ENCODE measurements around the gene LPP.

Gene LPP

DNA sequence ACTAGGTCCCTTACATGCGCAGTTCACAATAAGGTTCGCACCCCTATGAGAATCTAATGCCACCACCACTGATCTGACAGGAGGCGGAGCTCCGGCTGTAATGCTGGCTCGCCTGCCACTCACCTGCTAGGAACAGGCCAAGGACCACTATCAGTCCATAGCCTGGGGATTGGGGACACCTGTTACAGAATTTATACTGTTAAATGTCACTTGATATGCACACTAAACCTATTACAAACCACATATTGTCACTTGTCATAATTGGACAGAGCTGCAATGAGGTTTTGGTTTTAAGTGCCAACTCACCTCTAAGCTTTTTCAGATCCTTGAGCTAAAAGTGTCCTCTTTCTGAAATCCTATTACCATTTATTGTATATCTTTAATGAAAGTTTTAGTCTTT, 509.9 kb downstream of the LPP start:
- no peak for DNase-seq

DNA sequence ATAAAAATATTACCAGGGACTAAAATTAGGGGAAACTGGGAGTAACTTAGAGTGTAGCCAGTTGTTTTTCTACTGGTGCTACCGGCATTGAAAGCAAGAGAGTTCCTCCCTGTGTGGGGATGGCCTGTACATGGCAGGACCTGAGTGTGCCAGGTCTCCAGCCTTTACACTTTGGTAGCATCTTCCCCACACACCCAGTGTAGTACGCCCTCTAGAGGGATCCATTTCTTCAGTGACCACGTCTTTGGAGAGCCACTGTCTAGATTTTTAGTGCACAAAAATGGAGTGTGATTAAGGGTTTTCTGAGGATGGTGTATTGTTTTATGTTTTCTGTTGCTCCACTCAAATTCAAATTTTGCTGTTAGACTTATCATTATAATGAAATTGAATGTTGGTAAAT, 510.8 kb downstream of the LPP start:
- DNase-seq, result no peak

DNA sequence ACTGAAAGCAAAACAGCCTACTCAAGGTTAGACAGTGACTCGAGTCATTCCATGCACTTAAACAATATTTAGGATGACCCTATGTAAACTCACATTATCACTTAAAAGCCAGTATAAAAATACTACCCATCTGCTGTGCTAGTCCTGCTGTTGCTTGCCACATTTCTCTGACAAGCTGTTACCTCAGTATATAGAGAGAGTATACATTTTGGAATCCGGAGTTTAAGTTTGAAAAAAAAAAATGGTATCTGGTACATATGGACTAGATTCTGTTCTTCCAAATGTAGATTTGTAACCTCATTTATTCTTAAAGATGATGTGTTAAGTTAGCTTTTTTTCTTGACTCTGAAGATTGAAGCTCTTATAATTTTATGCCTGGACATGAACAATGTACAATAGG, 514.0 kb downstream of the LPP start:
- no peak for DNase-seq

DNA sequence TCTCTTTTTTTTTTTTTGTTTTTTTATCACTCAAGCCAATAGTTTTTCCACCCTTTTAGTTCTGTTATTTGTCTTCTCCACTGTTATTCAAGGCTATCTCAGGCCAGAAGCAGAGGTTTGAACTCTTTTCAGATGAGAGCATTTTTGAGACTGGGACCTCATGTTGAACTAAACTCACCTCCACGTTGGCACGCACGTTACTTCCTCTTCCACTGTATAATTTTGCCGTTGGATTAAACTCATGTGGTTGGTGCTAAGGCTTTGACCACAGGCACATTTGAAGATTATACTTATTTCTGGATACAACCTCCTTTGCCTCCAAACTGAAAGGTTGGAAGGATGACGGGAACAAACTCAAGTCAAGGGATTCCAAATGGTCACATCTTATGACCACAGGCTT, 516.5 kb downstream of the LPP start:
- no peak for DNase-seq

DNA sequence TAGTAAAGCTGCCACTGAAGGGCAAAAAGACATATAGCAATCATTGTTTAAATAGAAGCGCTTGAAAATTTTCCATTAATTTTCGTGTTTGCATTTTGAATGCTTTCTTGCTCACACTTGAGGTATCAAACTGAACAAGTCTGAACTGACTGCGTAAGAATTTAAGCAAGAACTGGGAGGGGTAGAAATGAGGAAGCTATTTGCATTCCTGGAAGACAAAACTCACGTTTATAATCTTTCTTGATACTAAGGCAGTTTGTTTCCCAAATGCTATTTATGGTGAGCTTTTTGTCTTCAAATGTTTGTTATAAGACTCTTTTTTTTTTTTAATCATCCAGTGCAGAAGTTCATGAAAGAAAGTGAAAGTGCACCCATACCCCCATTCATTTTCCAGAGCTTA, 518.0 kb downstream of the LPP start:
- no peak for DNase-seq

DNA sequence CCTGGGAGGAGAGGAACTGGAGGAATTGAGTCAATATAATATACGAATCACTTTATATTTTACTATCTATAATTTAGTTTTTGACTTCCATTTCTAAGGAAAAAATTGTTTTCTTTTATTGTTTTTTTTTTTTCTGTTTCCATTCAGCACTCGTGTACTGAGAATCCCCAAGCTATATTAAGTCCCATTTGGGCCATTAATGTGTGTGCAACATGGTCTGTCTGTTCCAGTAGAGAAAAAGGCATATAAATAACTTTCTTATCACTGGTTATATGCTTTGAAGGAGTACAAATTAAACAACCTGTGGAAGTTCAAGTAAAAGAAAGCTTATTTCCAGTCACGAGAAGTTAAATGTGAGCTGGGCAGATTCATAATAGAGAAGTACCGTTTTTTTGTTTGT, 518.9 kb downstream of the LPP start:
- no peak for DNase-seq

DNA sequence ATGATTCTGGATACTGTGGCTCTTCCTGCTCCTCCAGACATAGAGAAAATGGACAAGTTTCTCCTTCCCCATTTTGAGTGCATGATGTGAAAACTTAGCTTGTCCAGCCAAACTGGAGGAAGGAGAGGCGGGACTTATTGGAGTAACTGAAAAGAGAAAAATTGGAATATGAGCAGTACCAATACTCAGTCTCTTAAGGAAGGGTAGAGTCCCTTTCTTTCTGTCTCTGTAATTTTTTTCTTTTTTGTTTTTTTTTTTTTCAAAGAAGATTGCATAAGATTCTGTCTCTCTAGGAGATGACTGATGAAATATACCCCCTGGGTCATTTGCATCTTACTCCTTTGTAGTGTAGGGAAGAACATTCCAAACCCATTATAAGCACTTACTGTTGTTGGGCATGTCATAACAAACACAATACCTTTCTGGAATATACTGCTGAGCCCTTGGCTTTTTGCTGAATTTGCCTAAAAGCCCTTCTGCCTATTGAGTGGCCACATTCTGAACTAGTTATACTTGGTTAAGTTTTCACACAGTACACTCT, 519.8 kb downstream of the LPP start:
- DNase-seq, result no peak

DNA sequence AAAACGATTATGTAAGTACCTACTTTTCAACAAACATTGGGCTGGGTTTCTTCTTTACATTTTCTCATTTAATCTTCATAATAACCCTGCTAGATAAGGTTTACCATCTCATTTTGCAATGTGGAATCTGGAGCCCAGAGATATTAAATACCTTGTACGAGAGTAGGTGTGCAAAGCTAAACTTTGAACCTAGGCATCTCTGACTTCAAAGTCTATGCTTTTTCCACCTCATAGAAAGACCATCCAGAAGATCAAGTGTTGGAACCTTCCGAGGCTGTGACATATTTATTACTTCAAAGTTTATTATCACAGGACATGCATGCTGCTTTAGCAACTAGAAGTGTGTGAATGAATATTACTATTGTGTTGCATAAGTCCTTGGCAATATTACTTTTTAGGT, 520.6 kb downstream of the LPP start:
- no peak for DNase-seq

DNA sequence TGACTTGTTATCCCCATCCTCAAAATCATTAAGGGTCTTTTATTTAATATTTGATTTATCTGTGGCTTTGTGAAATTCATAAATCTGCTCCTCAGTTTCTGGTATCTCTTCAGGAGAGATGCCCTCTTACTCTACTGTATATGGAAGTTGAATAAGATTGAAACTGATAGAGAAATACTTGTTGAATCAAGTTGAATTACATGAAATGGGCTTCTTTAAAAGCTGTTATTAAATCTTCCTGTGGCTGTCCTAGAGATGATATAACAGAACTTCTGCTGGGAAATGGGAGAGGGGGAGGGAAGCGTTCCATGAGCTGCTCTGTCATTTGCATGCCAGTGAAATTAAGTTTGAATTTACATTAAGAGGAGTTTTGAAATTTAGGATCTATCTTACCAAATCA, 523.4 kb downstream of the LPP start:
- DNase-seq, result no peak

DNA sequence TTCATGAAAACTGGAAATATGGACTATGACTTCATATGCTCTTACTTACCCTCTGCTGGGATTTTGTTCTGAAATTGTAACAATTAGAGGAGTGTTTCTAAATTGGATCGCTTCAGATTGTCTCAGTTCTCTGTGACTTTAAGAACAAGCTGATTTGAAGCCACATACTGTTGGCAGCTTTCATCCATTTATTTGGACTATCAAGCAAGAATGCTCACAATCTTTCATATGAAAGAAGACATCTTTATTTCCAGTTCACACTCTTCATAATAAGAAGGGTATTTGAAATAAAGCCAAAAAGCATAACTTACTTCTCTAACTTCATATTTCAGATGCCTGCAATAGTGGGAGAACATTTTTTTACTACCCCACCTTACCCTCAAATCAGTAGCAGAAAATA, 526.2 kb downstream of the LPP start:
- DNase-seq, result no peak

DNA sequence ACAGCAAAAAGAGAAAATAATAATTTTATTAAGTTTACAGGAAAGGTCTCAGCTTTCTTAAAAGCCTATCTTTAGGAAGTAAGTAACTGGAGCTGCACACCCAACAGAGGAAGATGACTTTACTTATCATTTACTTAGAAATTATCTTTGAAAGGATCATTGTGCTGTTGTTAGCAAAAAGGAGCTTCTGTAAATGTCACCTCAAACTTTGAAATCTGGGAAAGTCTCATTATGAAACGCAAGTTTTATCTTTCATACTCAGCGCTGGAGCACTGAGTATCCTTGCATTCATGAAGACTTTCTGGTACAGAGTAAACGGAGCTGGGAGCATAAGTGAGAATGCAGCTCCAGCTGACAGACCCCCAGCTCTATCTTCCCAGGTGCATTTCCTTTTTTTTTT, 526.6 kb downstream of the LPP start:
- no peak for DNase-seq

DNA sequence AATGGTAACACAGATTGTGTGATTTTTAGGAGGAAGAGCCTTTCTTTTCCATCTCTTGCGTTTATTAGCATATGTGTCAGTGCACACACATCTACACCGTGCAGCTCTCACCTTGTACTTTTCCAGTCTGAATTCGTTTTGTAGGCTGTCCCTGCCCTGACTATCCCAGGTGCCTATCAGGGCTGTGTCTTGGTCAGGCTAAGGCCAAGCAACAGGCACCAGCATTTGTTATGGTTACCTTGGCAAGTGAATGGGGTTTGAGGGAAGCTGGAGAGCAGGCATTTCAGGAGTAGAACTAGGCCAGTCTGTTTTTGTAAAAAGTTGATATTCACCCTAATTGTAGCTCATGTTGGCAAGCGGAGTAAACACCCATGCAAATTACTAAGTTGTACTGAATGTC, 528.4 kb downstream of the LPP start:
- no peak for DNase-seq

DNA sequence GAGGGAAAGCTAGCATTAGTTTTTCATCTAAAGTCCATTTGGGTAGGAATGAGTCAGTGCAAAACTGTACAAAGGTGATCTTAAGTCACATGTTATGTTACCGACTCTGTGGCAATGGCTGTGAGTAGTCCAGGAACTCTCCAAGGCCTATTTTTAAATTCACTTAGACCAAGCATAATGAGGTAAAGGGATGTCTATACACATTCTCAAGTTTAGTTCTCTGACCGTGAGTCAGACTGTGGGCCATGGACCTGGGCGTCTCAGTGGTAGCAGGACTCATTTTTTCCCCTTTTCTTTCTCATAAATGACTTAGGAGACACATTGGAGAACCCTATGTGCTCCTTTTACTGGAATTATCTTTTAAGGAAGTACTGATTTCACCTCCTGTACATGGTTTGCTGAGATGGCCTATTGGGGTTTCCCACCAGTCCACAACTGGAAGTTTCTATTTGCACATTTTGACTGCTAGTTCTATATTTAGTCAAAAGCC, 529.1 kb downstream of the LPP start:
- peak; percentile 22 to 27 for DNase-seq

DNA sequence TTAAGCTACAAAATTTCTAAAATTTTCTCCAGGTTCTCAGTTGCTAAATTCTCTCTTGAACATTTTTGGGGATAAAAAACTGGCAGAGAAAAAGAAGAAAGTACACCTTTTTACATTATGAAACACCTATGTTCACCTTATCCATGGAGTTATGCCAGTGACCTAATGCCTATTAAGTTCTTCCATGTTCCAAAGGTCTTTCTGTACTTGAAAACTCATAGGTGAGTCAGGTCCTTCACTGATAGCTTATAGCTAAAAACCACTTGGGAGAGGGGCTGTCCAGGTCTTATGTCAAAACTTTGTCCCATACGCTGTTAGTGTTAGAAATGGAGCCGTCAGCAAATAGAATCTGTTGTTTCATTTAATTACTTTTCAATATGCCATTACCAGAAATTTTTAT, 530.3 kb downstream of the LPP start:
- DNase-seq, result no peak

DNA sequence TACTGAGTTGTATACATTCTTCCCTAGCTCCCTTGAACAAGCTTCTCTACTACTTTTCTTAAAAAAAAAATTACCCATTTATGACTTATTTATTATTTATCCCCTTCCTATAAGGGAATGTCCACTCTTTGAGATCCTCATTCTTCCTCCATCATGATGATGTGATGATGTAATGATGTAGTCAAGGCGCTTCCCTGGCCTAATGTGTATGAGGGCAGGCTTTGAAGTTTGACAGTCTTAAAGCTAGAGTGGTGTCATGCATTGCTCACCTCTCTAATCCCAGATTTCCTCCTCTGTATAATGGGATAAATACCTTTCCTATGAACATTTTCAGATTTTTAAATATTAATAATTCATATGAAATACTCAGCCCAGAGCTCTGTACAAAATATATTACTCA, 531.8 kb downstream of the LPP start:
- DNase-seq, result no peak

DNA sequence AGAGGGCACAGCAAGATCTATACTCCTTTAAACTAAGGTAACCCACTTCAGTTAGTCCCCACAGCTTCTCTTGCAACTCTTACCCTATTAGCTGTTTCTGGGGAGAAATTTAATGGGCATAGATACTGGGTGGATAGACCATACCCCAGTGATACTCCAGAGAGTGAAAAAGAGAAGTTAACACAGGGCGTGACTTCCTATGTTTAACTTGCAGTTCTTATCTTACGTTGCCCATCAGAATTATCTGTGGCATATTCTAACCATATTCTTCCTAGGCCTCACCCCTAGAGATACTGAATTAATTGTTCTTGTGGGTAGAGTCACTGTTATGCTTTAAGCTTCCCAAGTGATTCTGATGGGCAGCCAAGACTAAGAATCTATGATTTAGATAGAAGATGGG, 532.4 kb downstream of the LPP start:
- DNase-seq, result no peak

DNA sequence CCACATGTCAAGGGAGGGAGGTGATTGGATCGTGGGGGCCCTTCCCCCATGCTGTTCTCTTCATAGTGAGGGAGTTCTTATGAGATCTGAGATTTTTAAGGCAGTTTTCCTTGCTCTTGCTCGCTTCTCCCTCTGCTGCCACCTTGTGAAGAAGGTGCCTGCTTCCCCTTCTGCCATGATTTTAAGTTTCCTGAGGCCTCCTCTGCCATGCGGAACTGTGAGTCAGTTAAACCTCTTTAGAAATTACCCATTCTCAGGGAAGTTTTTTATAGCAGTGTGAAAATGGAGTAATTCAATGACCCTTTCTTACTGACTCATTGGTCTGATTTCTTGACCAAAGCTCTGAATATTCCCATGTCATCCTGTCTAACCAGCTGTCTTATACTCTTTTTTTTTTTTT, 533.4 kb downstream of the LPP start:
- DNase-seq, result no peak

DNA sequence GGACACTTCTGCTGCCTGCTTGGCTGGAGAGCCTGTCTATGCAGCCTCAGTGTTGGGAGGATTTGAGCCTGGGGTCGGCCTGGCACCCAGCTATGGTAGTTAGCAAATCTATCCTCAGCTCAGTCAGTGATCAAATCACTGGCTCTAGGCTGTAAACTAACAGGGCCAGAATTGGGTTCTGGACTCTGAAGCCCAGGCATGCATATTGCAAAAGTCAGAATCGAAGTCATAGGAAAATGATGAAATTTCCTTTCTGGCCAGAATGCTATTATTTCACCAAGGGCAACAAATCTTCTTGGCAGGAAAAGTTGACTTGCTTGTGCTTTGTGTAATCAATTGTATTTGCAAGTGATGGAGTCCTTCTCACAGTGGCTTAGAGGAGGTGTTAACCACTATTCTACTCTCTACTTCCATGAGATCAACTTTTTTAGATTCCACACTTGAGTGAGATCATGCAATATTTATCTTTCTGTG, 535.2 kb downstream of the LPP start:
- no peak for DNase-seq

DNA sequence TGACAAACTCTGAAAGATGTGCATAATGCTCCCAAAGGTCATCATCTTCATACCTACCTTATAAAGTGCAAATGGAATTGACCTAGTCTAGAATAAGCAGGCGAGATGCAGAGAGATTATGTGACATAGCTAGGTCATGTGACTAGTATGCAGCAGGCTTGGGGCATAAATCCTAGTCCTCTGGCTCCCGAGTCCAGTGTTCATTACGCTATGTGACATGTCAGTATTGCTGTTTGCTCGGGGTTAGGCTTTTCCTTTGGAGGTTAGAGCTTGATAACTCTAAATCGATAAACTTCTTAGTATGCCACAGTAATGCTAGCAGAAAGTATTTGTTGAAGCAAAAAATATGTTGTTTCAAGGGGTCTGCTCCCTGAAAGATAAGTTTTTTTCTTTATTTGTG, 536.1 kb downstream of the LPP start:
- DNase-seq, result no peak

DNA sequence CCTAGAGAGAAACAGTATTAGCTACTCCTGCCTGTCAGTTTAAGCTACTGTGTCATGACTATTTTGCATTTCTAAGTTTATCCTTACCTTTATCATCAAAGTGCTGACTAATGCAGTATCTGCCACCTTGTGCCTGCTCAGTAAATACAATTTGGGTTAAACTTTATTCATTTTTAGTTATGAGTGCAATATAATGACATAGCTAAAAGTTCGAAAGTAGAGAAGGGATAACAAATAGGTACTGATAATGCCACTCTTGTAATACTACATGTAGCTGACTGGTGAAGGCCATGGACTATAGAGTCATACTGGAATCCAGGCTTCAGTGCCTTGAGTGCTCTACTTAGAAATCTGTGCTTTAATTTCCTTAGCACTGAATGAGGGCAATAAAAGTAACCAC, 537.0 kb downstream of the LPP start:
- no peak for DNase-seq

DNA sequence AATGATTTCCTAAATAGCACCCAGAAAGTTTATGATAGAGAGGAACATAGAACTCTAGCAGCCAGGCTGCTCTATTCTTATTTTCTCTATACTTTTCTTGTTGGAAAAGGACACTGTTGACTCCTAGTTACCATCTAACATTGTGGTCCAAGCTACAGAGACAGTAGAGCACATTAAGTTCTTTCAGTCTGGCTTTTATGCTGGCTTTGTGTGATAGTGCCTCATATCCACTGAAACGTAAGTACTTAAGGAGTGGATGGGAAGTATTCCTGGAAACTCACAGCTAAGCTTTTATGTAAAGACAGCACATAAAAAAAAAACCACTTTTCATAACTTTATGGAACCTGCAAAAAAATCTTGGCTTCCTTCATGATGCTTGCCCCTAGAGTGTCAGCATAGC, 537.7 kb downstream of the LPP start:
- DNase-seq, result no peak

DNA sequence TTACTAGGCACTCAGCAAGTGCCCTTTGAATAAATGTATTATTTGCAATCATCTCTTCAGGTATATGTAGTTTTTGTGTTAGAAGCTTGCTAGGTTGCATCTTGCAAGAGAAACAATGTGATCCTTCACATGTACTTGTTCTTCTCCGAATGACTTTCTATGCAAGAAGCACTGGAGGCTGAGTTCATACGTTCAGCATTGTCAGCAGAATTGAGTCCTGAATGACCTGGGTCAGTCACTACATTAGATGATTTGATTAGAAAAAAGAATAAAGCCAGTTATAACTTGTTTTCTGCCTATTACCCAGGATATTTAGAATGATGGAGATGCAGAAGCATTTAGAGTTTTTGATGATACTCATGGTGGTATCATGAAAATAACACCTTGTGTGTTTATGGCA, 538.7 kb downstream of the LPP start:
- no peak for DNase-seq

DNA sequence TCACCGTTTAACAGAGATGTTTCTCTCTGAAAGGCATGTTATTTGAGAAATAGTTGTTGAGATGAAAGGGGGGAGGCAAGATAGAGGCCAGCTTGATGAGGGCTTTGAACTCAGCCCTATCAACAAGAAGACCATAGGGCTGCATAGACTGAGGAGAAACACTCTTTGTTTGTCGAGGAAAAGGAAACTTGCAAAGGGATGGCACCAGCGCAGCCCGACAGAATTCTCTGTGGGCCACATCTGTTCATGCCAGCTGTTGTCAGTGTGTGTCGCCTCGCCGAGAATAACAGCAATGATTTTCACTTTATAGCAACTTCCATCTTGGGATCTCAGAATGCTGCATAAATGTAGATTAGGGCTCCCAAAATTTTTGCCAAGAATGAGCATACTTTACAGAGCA, 539.5 kb downstream of the LPP start:
- DNase-seq, result no peak

DNA sequence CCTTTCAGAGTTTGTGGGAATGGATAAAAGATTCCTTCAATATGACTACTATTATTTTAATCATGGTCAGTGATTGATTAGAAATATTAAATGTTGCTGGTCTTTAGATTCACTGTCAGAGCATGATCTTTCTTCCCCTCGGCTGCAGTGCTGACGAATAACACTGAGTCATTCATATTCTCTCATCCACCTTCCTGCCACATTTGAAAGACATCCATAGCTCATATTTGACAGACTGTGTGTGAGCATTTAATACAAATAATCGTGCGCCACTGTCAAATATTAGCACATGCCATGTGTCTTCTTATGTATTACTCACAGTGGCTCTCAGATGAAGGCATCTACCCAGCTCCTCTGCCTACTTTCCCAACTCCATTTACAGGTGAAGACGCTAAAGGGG, 541.3 kb downstream of the LPP start:
- no peak for DNase-seq

DNA sequence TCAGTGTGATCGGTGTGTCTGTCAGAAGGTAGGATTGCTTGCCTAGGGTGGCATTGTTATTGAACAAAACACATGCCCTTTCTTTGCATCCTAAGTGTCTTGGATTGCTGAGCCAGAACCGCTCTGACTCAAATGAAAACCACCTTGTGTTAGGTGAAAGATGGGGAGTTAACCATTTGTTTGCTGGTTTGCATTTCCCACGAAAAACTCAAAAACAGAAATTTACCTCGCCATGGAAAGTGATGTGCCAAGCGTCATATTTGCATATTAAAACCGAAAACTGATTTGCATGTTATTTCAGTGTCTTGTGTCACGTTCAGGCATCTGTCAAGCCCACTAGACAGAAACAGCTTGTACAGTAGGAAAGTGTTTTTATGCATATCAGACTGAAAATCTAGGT, 543.2 kb downstream of the LPP start:
- DNase-seq, result peak in 1 of 2 donors; percentile 16

DNA sequence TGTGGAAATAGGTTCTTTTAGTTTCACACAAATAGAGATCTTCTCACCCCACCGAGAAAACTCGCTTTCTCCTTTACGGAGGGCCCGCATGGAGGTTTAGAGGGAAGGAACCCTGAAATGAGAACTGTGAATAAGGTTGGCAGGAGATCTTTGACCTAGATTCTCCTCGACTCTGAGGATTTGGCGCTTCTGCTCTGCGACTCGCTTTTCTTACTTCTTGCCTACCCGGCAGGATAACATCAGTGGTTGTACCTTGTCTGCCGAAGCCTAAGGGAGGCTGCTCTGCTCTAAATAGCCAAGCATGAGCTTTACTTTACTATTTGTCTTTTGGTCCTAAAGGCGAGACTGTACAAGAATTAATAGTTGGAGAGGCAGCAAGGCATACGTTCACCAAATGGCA, 544.5 kb downstream of the LPP start:
- DNase-seq, result no peak

Data from stimulated activated CD4-positive, alpha-beta T cell treated with anti-CD3 and anti-CD28 coated beads, Interleukin-2, amount 100 ng/mL, for 48 hours (primary cell).